Measurements from ENCODE around the gene DUSP22.

DNA sequence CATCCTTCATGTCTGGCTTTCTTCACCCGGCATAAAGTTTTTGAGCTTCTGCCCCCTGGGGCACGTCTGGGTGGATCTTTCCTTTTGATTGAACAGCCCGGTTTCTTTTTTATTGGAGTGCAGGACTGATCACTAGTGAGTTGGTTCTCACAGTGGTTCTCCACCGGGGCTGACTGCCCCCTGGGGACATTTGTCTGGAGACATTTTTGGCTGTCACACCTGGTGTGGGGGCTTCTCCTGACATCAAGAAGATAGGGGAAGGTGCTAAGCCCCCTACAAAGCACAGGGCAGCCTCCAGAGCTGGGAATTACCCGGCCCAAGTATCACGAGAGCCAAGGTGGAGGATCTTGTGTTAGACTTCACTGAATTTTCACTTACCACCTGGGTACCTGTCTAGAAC is 73.5 kb downstream of the DUSP22 start:
- TF ChIP-seq POLR2A (IDR thresholded peaks at IDR 0.05) (no peak), CTCF (IDR thresholded peaks at IDR 0.05) (no peak), POLR2AphosphoS5 (IDR thresholded peaks at IDR 0.05) (no peak), EP300 (IDR thresholded peaks at IDR 0.05) (no peak)

All from stomach (tissue), 4 donors.